ENCODE data around the gene CFAP69. TPM values are rescaled to one million over a fixed set of nuclear protein-coding genes. Genes with fewer than 3 reads are reported as not detected.

The CFAP69 gene
- total RNA-seq, 1 donor from 2014 or later = 1.8 TPM

DNA sequence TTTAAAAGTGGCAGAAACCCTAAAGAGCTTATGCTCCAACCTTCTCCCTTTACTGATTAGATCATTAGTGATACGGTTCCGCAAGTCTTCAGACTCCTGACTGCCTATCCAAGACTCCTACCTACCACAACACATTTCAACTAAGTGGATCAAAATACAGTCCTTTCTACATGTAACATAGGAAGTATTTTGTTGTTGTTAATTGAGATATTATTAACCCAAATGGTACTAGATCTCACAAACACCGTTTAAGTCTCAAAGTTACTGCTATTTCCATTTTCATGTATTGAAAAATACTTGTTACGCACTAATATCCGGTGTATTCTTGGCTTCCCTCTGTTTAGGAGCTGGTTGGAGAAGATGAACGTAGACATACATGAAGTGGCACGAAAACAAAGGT is 75.0 kb downstream of the CFAP69 start:
- H3K4me3 Mint-ChIP-seq (ENCODE audit: unreplicated experiment) = peak overlapping the region; percentile 80
- peaks cover 16% of the 10 kb centered on the region for H3K27me3 Mint-ChIP-seq (ENCODE audit: unreplicated experiment)

DNA sequence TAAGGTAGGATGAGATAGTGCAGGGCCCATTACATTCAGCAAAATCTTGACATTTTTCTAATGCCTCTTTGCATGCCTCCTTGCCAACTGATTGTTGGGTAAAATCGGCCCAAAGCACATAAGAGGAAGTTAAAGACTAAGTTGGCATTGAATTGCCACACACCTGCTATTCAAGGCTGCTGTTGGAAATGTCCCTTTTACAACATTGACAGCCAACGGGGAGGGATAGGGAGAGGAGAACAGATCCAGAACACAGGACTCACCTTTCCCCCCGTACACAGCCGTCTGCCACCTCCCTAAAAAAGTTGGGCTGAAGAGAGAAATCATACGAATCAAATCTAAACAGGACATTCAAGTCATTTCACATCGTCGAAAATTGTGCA is 75.4 kb downstream of the CFAP69 start:
- TF ChIP-seq, protein P1, sequence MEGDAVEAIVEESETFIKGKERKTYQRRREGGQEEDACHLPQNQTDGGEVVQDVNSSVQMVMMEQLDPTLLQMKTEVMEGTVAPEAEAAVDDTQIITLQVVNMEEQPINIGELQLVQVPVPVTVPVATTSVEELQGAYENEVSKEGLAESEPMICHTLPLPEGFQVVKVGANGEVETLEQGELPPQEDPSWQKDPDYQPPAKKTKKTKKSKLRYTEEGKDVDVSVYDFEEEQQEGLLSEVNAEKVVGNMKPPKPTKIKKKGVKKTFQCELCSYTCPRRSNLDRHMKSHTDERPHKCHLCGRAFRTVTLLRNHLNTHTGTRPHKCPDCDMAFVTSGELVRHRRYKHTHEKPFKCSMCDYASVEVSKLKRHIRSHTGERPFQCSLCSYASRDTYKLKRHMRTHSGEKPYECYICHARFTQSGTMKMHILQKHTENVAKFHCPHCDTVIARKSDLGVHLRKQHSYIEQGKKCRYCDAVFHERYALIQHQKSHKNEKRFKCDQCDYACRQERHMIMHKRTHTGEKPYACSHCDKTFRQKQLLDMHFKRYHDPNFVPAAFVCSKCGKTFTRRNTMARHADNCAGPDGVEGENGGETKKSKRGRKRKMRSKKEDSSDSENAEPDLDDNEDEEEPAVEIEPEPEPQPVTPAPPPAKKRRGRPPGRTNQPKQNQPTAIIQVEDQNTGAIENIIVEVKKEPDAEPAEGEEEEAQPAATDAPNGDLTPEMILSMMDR (IDR thresholded peaks at IDR 0.05; ENCODE audit: unreplicated experiment) = no peak
- Mint-ChIP-seq H3K36me3 (ENCODE audit: low read depth, unreplicated experiment) (no peaks in the 10 kb centered on the region), H3K4me3 (ENCODE audit: unreplicated experiment) (peak overlapping the region; percentile 80)

More for the DNA sequence above, 75.0 kb downstream of the CFAP69 start:
- TF ChIP-seq, protein P1 (IDR thresholded peaks at IDR 0.05; ENCODE audit: unreplicated experiment) = no peak
- H3K36me3 Mint-ChIP-seq (ENCODE audit: low read depth, unreplicated experiment) = no peaks in the 10 kb centered on the region
- DNase-seq (ENCODE audit: low spot score) = no peak
- no peaks in the 10 kb centered on the region for H3K9me3 Mint-ChIP-seq (ENCODE audit: unreplicated experiment)
- peaks cover 7% of the 10 kb centered on the region for H3K4me1 Mint-ChIP-seq (ENCODE audit: unreplicated experiment)
- no peak overlapping the region for H3K27ac Mint-ChIP-seq (ENCODE audit: unreplicated experiment)

DNA sequence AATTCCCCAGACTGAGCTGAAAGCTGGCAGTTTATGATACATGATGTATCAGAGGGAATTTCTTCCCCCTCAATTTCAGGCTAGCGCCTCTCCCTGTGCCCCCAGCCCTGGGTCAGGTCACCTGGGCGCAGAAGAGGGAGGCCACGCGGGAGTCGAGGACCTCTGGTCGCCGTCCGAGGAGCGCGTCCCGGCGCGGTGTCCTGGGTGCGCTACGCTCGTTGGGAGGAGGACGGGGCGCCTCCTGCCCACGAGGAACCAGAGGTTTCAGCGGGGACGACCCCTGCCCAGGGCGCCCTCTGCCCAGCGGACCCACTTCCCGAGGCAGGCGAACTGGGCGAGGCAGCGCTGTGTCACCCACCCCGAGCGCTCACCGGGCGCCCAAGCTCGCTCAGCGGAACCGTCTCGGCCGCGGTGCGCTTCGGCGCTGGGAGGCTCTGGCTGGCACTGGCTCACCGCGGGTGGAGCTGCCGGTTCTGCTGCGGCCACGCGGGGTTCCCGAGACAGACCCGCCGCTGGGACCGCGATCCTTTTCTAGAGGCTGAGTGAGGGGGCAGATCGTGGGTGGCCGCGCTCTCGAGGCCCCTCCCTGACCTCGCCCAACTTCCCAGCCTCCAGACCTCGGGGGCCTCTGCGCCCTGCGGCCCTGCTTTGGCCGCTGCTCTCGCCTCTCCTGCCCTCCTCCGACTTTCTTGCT is 76.0 kb downstream of the CFAP69 start, which contains the start of gene FAM237B:
Gene FAM237B, minus strand, starts transcription at position 504 of the 694 bp plus-strand sequence. CDS start 1,556 bp downstream, outside the sequence.
- Mint-ChIP-seq H3K4me3 (ENCODE audit: unreplicated experiment) (peak within 1 kb of the TSS; percentile 80), H3K36me3 (ENCODE audit: low read depth, unreplicated experiment) (no peaks in the 10 kb centered on the region), H3K4me1 (ENCODE audit: unreplicated experiment) (peaks cover 10% of the 10 kb centered on the region), H3K27ac (ENCODE audit: unreplicated experiment) (no peak within 1 kb of the TSS), H3K27me3 (ENCODE audit: unreplicated experiment) (peaks cover 16% of the 10 kb centered on the region), H3K9me3 (ENCODE audit: unreplicated experiment) (no peaks in the 10 kb centered on the region)
- TF ChIP-seq, protein P1 (IDR thresholded peaks at IDR 0.05; ENCODE audit: unreplicated experiment) = no peak
- DNase-seq (ENCODE audit: low spot score) = peak; percentile 51

More for the DNA sequence above, 75.4 kb downstream of the CFAP69 start:
- Mint-ChIP-seq H3K4me1 (ENCODE audit: unreplicated experiment) (peaks cover 9% of the 10 kb centered on the region), H3K9me3 (ENCODE audit: unreplicated experiment) (no peaks in the 10 kb centered on the region), H3K27ac (ENCODE audit: unreplicated experiment) (no peak overlapping the region), H3K27me3 (ENCODE audit: unreplicated experiment) (peaks cover 16% of the 10 kb centered on the region)
- DNase-seq (ENCODE audit: low spot score) = no peak

DNA sequence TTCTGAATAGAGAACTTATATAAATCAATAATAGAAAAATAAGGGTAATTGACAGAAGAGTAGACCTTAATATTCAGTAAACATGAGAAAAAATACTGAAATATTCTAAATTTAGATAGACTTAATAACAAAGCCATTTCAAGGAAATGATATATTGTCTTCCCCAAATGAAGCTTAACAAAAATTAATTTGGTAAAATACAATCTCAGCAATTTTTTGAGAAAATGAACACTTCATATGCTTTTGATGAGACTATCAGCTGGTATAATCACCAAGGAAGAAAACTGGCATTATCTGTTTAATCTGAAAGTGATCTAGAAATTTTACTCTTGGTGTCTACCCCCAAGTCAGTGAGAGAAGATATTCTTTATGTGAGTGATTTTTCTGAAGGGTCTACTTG is 77.9 kb downstream of the CFAP69 start:
- Mint-ChIP-seq H3K27me3 (ENCODE audit: unreplicated experiment) (peaks cover 16% of the 10 kb centered on the region), H3K4me3 (ENCODE audit: unreplicated experiment) (no peak overlapping the region), H3K27ac (ENCODE audit: unreplicated experiment) (no peak overlapping the region), H3K4me1 (ENCODE audit: unreplicated experiment) (peaks cover 10% of the 10 kb centered on the region), H3K36me3 (ENCODE audit: low read depth, unreplicated experiment) (no peaks in the 10 kb centered on the region), H3K9me3 (ENCODE audit: unreplicated experiment) (no peaks in the 10 kb centered on the region)
- TF ChIP-seq, protein P1 (IDR thresholded peaks at IDR 0.05; ENCODE audit: unreplicated experiment) = no peak
- no peak for DNase-seq (ENCODE audit: low spot score)

DNA sequence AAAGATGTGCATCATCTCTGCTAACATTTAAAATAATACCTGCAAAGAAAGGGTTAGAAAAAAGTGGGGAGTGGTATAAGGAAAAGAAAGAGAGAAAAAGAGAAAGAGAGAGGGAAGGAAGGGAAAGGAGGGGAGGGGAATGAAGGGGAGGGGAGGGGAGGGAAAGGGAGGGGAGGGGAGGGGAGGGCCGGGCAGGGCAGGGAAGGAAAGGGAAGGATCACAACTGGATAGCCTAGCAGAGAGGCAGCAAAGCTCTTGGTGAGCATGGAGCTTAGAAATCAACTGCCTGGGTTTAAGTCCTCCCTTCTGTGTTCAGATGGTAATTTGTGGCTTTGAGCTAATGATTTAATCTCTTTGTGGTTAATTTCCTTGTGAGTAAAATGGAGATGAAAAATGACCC is 81.5 kb downstream of the CFAP69 start:
- Mint-ChIP-seq H3K4me1 (ENCODE audit: unreplicated experiment) (peaks cover 5% of the 10 kb centered on the region), H3K27ac (ENCODE audit: unreplicated experiment) (no peak overlapping the region), H3K9me3 (ENCODE audit: unreplicated experiment) (no peaks in the 10 kb centered on the region), H3K27me3 (ENCODE audit: unreplicated experiment) (peaks cover 7% of the 10 kb centered on the region), H3K4me3 (ENCODE audit: unreplicated experiment) (no peak overlapping the region), H3K36me3 (ENCODE audit: low read depth, unreplicated experiment) (no peaks in the 10 kb centered on the region)
- DNase-seq (ENCODE audit: low spot score) = no peak
- TF ChIP-seq, protein P1 (IDR thresholded peaks at IDR 0.05; ENCODE audit: unreplicated experiment) = no peak
